BJ (cell line): ENCODE measurements around the gene ERBB4. TPM values are rescaled to one million over a fixed set of nuclear protein-coding genes. Genes with fewer than 3 reads are reported as not detected.

Experiments
- CTCF ChIA-PET: fragments of 350-600 bp; formaldehyde crosslinking; extraction: SDS; loops from one replicate; lab custom pipeline; 2021; ENCODE audit warnings: antibody characterized with exemption, inconsistent platforms; lab: Yijun Ruan, JAX
- POLR2A ChIA-PET: fragments of 300-600 bp; sonication (Branson Sonifier 250); formaldehyde crosslinking; extraction: SDS; loops from one replicate; lab custom pipeline; 2021; ENCODE audit warnings: antibody characterized with exemption; lab: Charles Lee
- DNase-seq: peaks from one replicate; pipeline ENCODE4 v3.0.0-alpha.2; 2011; ENCODE audit warnings: low read depth
- H3K27me3 ChIP-seq: 2 replicates; pipeline ENCODE4 v1.6.0; 2011; ENCODE audit warnings: low read length; ENCODE audit not compliant: control insufficient read depth, insufficient read depth
- H3K36me3 ChIP-seq: 2 replicates; pipeline ENCODE4 v1.5.1; 2011; ENCODE audit warnings: low read length; ENCODE audit not compliant: control insufficient read depth, insufficient read depth
- H3K4me3 ChIP-seq: 2 replicates; pipeline ENCODE4 v1.5.1; 2011; ENCODE audit warnings: low read depth, mild to moderate bottlenecking, control low read depth, low read length
- CTCF ChIP-seq: IDR thresholded peaks from 2 replicates; pipeline ENCODE4 v1.5.1; 2011; ENCODE audit warnings: low read depth, mild to moderate bottlenecking, control low read depth, inconsistent platforms, low read length, moderate library complexity; ENCODE audit not compliant: insufficient read depth
- polyA plus RNA-seq: library from polyadenylated mRNA; depleted of rRNA; stranded (reverse); fragments of >200 nt; gene quantifications from 2 replicates; pipeline ENCODE4 v1.2.3, GENCODE V29; 2011

Gene ERBB4
- polyA plus RNA-seq, 1 experiment, result not detected

- H3K27me3 ChIP-seq, result no peaks in the 10 kb centered on the region
Measured at GRCh38 chr2:212001325-212001724, 537.3 kb downstream of the ERBB4 start.

GRCh38 chr2:211996857-211997256 lies 541.7 kb downstream of the ERBB4 start:
- DNase-seq, result no peak
- H3K27me3 ChIP-seq, result no peaks in the 10 kb centered on the region
- H3K4me3 ChIP-seq, result no peak overlapping the region
- no peaks in the 10 kb centered on the region for H3K36me3 ChIP-seq
- no peak for TF ChIP-seq CTCF
- POLR2A ChIA-PET, result no interaction called here
- CTCF ChIA-PET, result no interaction called here

More at GRCh38 chr2:212001325-212001724, 537.3 kb downstream of the ERBB4 start:
- no peaks in the 10 kb centered on the region for H3K36me3 ChIP-seq
- ChIA-PET CTCF (interaction anchor here (0.6 kb wide), 1 partner anchor 461 kb away, joined by 3 read pairs; no protein-coding TSS in a partner anchor), POLR2A (no interaction called here)
- H3K4me3 ChIP-seq, result no peak overlapping the region
- DNase-seq, result no peak
- no peak for TF ChIP-seq CTCF

- DNase-seq, result no peak
- POLR2A ChIA-PET, result no interaction called here
- H3K4me3 ChIP-seq, result no peak overlapping the region
- CTCF ChIA-PET, result no interaction called here
- no peaks in the 10 kb centered on the region for H3K27me3 ChIP-seq
- TF ChIP-seq CTCF, result no peak
- no peaks in the 10 kb centered on the region for H3K36me3 ChIP-seq
Measured at GRCh38 chr2:211994806-211995205, 543.8 kb downstream of the ERBB4 start.

GRCh38 chr2:211990335-211990734 lies 548.3 kb downstream of the ERBB4 start:
- H3K36me3 ChIP-seq, result no peaks in the 10 kb centered on the region; the same call in 1 of the 2 replicates
- no peak overlapping the region for H3K4me3 ChIP-seq
- CTCF ChIA-PET, result no interaction called here
- DNase-seq, result no peak
- no peak for TF ChIP-seq CTCF
- no peaks in the 10 kb centered on the region for H3K27me3 ChIP-seq
- POLR2A ChIA-PET, result no interaction called here

GRCh38 chr2:211986313-211986712 lies 552.3 kb downstream of the ERBB4 start:
- Histone ChIP-seq H3K27me3 (no peaks in the 10 kb centered on the region), H3K4me3 (no peak overlapping the region), H3K36me3 (no peaks in the 10 kb centered on the region; the same call in 1 of the 2 replicates)
- CTCF ChIA-PET, result no interaction called here
- no peak for TF ChIP-seq CTCF
- no peak for DNase-seq
- POLR2A ChIA-PET, result no interaction called here
